Keratinocyte (primary cell): Measurements from ENCODE around the gene DNALI1. TPM values are rescaled to one million over a fixed set of nuclear protein-coding genes. Genes with fewer than 3 reads are reported as not detected.

Experiments
- DNase-seq: peaks from one replicate; pipeline ENCODE4 v3.0.0-alpha.2; 2011; ENCODE audit warnings: low read depth, missing footprints, low spot score
- FAIRE-seq: peaks from 2 replicates; lab custom pipeline; 2011; peaks lifted over from hg19 to GRCh38; lab: Jason Lieb, UNC
- H2AFZ ChIP-seq: 2 replicates; pipeline ENCODE4 v1.6.0; 2012; ENCODE audit warnings: low read length, control low read depth, inconsistent platforms; ENCODE audit not compliant: control insufficient read depth
- H3K27ac ChIP-seq: 2 replicates; pipeline ENCODE4 v1.5.1; 2011; ENCODE audit warnings: low read length; ENCODE audit not compliant: control insufficient read depth, insufficient read depth
- H3K27me3 ChIP-seq: 3 replicates; pipeline ENCODE4 v1.6.0; 2011; ENCODE audit warnings: low read length; ENCODE audit not compliant: control insufficient read depth, insufficient read depth; ENCODE audit errors: extremely low read depth
- H3K36me3 ChIP-seq, 2 experiments: 2 replicates in 1 of 2; 3 replicates in 1 of 2; pipeline ENCODE4 v1.5.1; 2011; ENCODE audit warnings: low read length in 2 of 2, mild to moderate bottlenecking in 1 of 2; ENCODE audit not compliant: control insufficient read depth in 2 of 2, insufficient read depth in 2 of 2; ENCODE audit errors: extremely low read depth in 1 of 2
- H3K4me1 ChIP-seq: 3 replicates; pipeline ENCODE4 v1.5.1; 2011; ENCODE audit warnings: low read length; ENCODE audit not compliant: control insufficient read depth, insufficient read depth; ENCODE audit errors: extremely low read depth
- H3K4me2 ChIP-seq: 3 replicates; pipeline ENCODE4 v1.6.0; 2011; ENCODE audit warnings: low read depth, low read length; ENCODE audit not compliant: control insufficient read depth, insufficient read depth; ENCODE audit errors: extremely low read depth
- H3K4me3 ChIP-seq, 3 experiments: fragments of 200-600 bp in 1 of 3; sonication (generic) in 1 of 3; 2 replicates in 2 of 3; 3 replicates in 1 of 3; pipeline ENCODE4 v1.5.1; 2011 to 2016; ENCODE audit warnings: low read length in 3 of 3, mild to moderate bottlenecking in 3 of 3, control low read depth in 2 of 3, inconsistent platforms in 1 of 3, low read depth in 1 of 3, mixed read lengths in 1 of 3, mixed run types in 1 of 3, moderate library complexity in 1 of 3; ENCODE audit not compliant: control insufficient read depth in 2 of 3, insufficient read depth in 2 of 3; ENCODE audit errors: extremely low read depth in 1 of 3
- H3K79me2 ChIP-seq: 2 replicates; pipeline ENCODE4 v1.6.0; 2012; ENCODE audit warnings: low read length; ENCODE audit not compliant: control insufficient read depth, insufficient read depth
- H3K9ac ChIP-seq: 3 replicates; pipeline ENCODE4 v1.6.0; 2011; ENCODE audit warnings: low read length; ENCODE audit not compliant: control insufficient read depth, insufficient read depth; ENCODE audit errors: extremely low read depth
- H3K9me1 ChIP-seq: 3 replicates; pipeline ENCODE4 v1.6.0; 2011; ENCODE audit warnings: low read length; ENCODE audit not compliant: control insufficient read depth, insufficient read depth; ENCODE audit errors: extremely low read depth
- H3K9me3 ChIP-seq: 2 replicates; pipeline ENCODE4 v1.5.1; 2012; ENCODE audit warnings: low read depth, low read length; ENCODE audit not compliant: control insufficient read depth
- H4K20me1 ChIP-seq: 3 replicates; pipeline ENCODE4 v1.6.0; 2011; ENCODE audit warnings: low read length; ENCODE audit not compliant: control insufficient read depth, insufficient read depth; ENCODE audit errors: extremely low read depth
- EZH2 ChIP-seq: IDR thresholded peaks from one replicate; pipeline ENCODE4 v1.6.1; 2012; ENCODE audit warnings: inconsistent platforms, mild to moderate bottlenecking, low read length, moderate library complexity
- dilution Hi-C: fragments of 300-500 bp; cut with MboI; formaldehyde crosslinking; loops from one replicate; pipeline ENCODE4 v1.7.0; 2020; ENCODE audit warnings: low sequenced_read_pairs; ENCODE audit not compliant: extremely low pct_ligation_motif_present
- polyA plus RNA-seq, 5 experiments: library from polyadenylated mRNA; depleted of rRNA in 3 of 5; stranded (reverse) in 3 of 5; stranded (forward) in 1 of 5; unstranded in 1 of 5; fragments of >200 nt; gene quantifications; 1 replicate in 1 of 5; 2 replicates in 3 of 5; 3 replicates in 1 of 5; pipeline versions ENCODE4 v1.2.1 to v1.2.3, GENCODE V29; 2011 to 2012; ENCODE audit warnings: missing spikeins in 2 of 5, low read depth in 1 of 5, low replicate concordance in 1 of 5
- TF ChIP-seq, protein P1 (sequence below), 3 experiments: IDR thresholded peaks in 1 of 3; conservative IDR thresholded peaks in 1 of 3; optimal IDR thresholded peaks in 1 of 3; 2 replicates in 2 of 3; 3 replicates in 1 of 3; pipeline versions ENCODE3 to v1.5.1; 2011; ENCODE audit warnings: low read length in 3 of 3, mild to moderate bottlenecking in 3 of 3, moderate library complexity in 2 of 3, control low read depth in 1 of 3, inconsistent platforms in 1 of 3; ENCODE audit not compliant: insufficient read depth in 2 of 3; ENCODE audit errors: extremely low read depth in 1 of 3

DNALI1 gene
- polyA plus RNA-seq, 1 donor (not counting 4 experiments of a cell fraction or from before 2014, with no cell fraction given), result 0.14 TPM

DNA sequence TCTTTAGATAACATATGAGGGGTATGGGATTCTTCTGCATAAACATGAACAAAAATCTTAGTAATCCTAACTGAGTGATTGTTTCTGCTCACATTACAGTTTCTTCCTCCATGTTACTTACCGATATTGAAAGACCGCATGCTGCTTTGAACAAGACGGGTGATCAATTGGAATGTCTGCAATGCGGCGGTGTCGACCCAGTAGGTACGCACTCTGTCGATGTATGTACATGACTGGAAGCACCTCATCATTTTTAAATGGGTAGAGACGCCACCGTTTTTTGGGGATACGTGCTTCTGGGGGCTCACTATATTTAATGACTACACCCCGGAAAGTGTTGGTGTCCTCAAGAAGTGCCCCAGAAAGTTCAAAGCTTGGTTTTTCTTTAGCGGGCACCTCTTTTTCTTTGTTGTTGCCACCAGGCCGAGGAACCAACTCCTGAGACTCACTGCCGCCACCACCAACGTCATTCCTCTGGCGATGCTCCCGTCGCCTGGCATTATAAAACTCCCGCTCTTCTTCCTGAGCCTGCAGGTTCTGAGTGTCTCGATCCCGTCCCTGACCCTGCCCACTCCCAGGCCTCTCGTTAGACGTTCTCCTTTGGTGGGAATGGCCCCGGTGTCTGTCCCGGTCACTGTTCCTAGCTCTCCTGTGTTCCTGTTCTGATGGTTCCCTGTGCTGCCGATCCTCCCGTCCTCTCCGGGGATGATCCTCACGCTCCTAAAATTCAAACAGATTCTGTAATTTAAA is 16.5 kb upstream of the DNALI1 start:
- no peaks in the 10 kb centered on the region for H4K20me1 ChIP-seq
- dilution Hi-C loops, result no loop called here
- peaks cover 22 to 23% of the 10 kb centered on the region in 2 experiments for H3K36me3 ChIP-seq
- no peak overlapping the region for H3K27ac ChIP-seq
- no peak overlapping the region for H3K9ac ChIP-seq
- FAIRE-seq (no peak), DNase-seq (no peak)
- H3K4me3 ChIP-seq, result no peak overlapping the region
- no peak for TF ChIP-seq EZH2
- TF ChIP-seq, protein P1, sequence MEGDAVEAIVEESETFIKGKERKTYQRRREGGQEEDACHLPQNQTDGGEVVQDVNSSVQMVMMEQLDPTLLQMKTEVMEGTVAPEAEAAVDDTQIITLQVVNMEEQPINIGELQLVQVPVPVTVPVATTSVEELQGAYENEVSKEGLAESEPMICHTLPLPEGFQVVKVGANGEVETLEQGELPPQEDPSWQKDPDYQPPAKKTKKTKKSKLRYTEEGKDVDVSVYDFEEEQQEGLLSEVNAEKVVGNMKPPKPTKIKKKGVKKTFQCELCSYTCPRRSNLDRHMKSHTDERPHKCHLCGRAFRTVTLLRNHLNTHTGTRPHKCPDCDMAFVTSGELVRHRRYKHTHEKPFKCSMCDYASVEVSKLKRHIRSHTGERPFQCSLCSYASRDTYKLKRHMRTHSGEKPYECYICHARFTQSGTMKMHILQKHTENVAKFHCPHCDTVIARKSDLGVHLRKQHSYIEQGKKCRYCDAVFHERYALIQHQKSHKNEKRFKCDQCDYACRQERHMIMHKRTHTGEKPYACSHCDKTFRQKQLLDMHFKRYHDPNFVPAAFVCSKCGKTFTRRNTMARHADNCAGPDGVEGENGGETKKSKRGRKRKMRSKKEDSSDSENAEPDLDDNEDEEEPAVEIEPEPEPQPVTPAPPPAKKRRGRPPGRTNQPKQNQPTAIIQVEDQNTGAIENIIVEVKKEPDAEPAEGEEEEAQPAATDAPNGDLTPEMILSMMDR (optimal IDR thresholded peaks at IDR 0.05 in 1 of 3, IDR thresholded peaks at IDR 0.05 in 1 of 3, conservative IDR thresholded peaks at IDR 0.05 in 1 of 3; ENCODE audit: extremely low read depth in 1 of 3, insufficient read depth in 2 of 3, low read length in 3 of 3), result no peak
- no peaks in the 10 kb centered on the region for H3K9me3 ChIP-seq
- H2AFZ ChIP-seq, result no peak overlapping the region
- peaks cover 12% of the 10 kb centered on the region for H3K4me1 ChIP-seq
- H3K9me1 ChIP-seq, result no peaks in the 10 kb centered on the region
- H3K27me3 ChIP-seq, result no peaks in the 10 kb centered on the region
- no peak overlapping the region for H3K4me2 ChIP-seq
- peaks cover 4% of the 10 kb centered on the region for H3K79me2 ChIP-seq

DNA sequence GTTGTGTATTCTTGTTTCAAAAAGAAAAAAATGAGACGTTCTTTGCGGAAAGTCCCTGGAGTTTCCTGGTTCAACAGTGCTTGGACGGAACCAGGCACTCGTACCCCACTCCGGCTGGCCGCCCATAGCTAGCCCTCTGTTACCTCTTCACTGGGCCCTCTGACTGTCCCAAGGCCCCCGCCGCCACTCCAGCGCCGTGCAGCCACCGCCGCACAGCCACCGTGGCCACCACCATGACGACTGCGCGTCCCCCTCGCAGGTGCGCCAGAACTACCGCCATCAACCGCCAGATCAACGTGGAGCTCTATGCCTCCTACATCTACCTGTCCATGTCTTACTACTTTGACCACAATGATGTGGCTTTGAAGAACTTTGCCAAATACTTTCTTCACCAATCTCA is 12.2 kb upstream of the DNALI1 start:
- Histone ChIP-seq H3K27ac (no peak overlapping the region), H3K79me2 (peaks cover 10% of the 10 kb centered on the region), H4K20me1 (no peaks in the 10 kb centered on the region), H3K4me2 (no peak overlapping the region), H2AFZ (no peak overlapping the region), H3K27me3 (no peaks in the 10 kb centered on the region), H3K4me1 (peaks cover 4% of the 10 kb centered on the region), H3K4me3 (no peak overlapping the region), H3K36me3 (peaks cover 17 to 33% of the 10 kb centered on the region in 2 experiments), H3K9me1 (no peaks in the 10 kb centered on the region), H3K9ac (no peak overlapping the region), H3K9me3 (no peaks in the 10 kb centered on the region)
- DNase-seq (no peak), FAIRE-seq (no peak)
- dilution Hi-C loops, result no loop called here
- TF ChIP-seq, protein P1 (optimal IDR thresholded peaks at IDR 0.05 in 1 of 3, IDR thresholded peaks at IDR 0.05 in 1 of 3, conservative IDR thresholded peaks at IDR 0.05 in 1 of 3; ENCODE audit: extremely low read depth in 1 of 3, insufficient read depth in 2 of 3, low read length in 3 of 3), result no peak
- no peak for TF ChIP-seq EZH2
